IPS-NIHi11 (cell line): ENCODE measurements around the gene CDR2L.
"Not testable (repeated sequence)": the region's sequence is repeated elsewhere in the genome, so short reads cannot be mapped to it uniquely, and the experiment has no call there.

Source experiments
- DNase-seq: peaks from one replicate; pipeline ENCODE4 v3.0.0; 2012; ENCODE audit warnings: mixed read lengths, low spot score

CDR2L gene

GRCh38 chr17:74981979-74982662, 5.3 kb upstream of the CDR2L start:
- DNase-seq: peak; percentile 94

- not testable (repeated sequence) for DNase-seq
Observed at GRCh38 chr17:74982663-74983313, 4.6 kb upstream of the CDR2L start.

GRCh38 chr17:74986206-74986576, 1.2 kb upstream of the CDR2L start:
- DNase-seq: no peak

GRCh38 chr17:74987909-74988711, 678 bp downstream of the CDR2L start:
- peak; percentile 74 for DNase-seq

- no peak for DNase-seq
Observed at GRCh38 chr17:74990581-74991105, 3.2 kb downstream of the CDR2L start.

GRCh38 chr17:74992223-74992622, 4.8 kb downstream of the CDR2L start:
- no peak for DNase-seq

GRCh38 chr17:74994440-74994839, 7.0 kb downstream of the CDR2L start:
- no peak for DNase-seq

GRCh38 chr17:74995847-74996246, 8.4 kb downstream of the CDR2L start:
- DNase-seq: no peak

GRCh38 chr17:74998783-74999182, 11.4 kb downstream of the CDR2L start:
- DNase-seq: no peak

GRCh38 chr17:74999523-74999922, 12.1 kb downstream of the CDR2L start:
- DNase-seq: no peak

- DNase-seq: no peak
Observed at GRCh38 chr17:75001915-75002843, 14.7 kb downstream of the CDR2L start.

- peak; percentile 39 for DNase-seq
Observed at GRCh38 chr17:75003070-75003956, 15.9 kb downstream of the CDR2L start.

GRCh38 chr17:75003957-75004355, 16.5 kb downstream of the CDR2L start:
- no peak for DNase-seq

- no peak for DNase-seq
Observed at GRCh38 chr17:75004371-75004770, 16.9 kb downstream of the CDR2L start.

- DNase-seq: no peak
Observed at GRCh38 chr17:75005291-75005690, 17.9 kb downstream of the CDR2L start.

GRCh38 chr17:75006084-75006483, 18.7 kb downstream of the CDR2L start:
- DNase-seq: not testable (repeated sequence)

GRCh38 chr17:75006653-75007052, 19.2 kb downstream of the CDR2L start:
- DNase-seq: no peak

GRCh38 chr17:75008373-75008772, 20.9 kb downstream of the CDR2L start:
- no peak for DNase-seq

GRCh38 chr17:75009139-75009724, 21.8 kb downstream of the CDR2L start:
- DNase-seq: no peak

- peak; percentile 32 for DNase-seq
Observed at GRCh38 chr17:75010683-75011400, 23.4 kb downstream of the CDR2L start.
